ENCODE data around the gene SPATA31D4. TPM values are rescaled to one million over a fixed set of nuclear protein-coding genes. Genes with fewer than 3 reads are reported as not detected.

Gene SPATA31D4
- total RNA-seq, 1 experiment from 2014 or later, result not detected

DNA sequence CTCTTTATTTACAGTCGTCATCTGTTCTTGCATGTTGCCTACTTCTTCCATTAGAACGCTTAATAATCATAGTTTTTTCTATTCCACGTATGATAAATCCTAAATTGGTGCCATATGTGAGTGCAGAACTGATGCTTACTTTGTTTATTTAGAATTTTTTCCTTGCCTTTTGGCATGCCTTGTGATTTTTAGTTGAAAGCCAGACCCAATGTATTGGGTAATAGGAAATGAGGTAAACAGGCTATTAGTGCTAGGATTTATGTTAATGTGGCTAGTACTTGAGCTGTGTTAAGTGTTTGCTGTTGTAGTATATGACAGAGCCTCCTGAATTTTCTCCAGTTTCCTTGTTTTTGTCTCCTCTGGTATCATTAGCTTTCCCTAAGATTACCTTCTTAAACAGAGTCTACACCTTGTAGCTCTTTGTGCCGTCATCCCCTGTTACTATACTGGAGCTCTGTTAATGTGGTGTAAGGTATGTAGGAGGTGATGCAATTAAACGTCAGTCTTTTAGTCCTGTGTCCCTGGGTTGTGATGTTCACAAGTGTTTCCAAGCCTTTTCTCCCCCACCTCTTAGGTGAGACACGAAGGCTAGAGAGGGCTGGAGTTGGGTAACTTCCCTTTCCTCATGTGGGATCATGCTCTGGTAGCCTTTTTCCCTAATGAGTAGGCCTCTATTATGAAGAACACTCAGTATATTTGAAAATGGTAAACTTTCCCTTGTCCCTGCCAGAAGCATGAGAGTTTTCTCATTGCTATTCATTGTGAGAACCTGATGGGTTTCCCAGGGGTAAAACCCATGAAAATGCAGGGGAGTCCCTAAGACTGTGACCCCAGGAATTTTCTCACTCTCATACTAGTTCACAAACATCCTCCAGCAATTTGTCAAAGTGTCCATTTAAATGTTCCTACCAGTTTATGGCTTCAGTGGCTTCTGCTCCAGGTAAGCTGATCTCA lies 36.3 kb downstream of the SPATA31D4 start:
- DNase-seq (ENCODE audit: low spot score), result no peak

DNA sequence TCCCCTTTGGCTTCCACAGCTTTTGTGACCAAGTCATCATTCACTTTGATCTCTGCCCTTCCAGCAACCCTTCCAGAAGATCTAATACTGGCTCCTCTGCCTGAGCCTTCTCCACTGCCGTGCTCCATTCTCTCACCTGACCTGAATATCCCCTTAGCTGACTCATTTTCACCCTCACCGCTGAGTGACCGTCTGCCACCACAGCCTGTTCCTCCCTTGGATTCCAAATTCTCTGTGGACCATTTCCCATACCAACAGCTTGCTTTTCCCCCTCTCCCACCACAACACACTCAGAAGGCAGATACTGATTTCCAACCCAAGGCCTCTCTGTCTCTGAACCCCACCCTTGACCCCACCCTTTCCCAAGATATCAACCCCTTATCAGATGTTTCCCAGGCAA lies 39.8 kb downstream of the SPATA31D4 start:
- DNase-seq (ENCODE audit: low spot score), result no peak

DNA sequence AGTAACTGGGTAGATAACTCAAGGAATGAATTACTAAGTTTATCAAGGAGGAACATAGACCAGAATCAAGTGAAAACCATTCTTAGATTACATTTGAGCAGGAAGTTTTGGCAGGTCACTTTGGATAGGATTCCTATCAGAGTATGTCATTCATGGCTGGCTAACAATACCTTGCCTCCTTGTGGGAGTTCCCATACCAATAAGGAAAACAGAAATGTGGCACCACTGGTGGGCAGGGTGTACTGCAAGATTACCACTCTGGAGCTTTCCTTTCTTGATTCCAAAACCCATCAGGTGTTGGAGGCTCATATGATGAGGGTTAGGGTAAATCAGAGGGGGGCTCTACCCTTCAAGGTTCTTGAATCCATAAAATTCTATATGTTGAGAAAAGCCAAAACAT lies 41.7 kb downstream of the SPATA31D4 start:
- no peak for DNase-seq (ENCODE audit: low spot score)

DNA sequence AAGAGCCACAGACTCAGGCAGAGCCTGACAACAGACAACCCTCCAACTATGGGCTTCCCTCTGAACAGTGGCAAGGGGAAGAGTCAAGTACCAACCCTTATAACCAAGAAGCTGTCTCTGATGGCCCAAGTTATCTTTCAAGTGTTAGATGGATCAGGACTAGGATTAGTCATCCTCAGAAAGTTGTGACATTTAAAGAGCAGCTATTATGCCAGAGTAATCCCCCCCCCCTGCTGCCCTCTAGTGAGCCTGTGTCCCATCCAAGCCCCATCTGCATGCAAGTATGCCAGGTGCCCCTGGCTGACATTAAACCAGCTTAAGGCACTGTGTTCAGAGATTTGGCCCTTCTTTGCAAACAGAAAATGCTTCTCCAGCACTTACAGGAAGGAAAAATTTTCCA lies 43.5 kb downstream of the SPATA31D4 start:
- DNase-seq (ENCODE audit: low spot score), result no peak

DNA sequence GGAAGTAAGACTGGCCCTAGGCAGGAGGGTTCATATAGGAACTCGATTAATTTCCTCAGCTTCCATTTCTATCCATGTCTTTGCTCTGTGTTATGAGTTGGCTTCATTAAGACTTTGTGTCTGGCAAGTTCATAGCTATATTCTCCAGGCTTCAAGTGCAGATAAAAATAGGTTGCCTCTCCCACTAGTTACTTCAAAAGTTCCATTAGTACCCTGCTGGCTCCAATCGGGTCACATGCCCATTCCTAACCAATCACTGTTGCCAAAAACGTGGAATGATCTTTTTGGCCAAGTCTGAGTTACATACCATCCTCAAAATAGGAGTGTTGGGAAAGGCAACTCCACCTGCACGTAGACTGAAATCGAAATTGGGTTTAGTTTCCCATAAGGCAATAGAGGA lies 46.5 kb downstream of the SPATA31D4 start:
- no peak for DNase-seq (ENCODE audit: low spot score)

DNA sequence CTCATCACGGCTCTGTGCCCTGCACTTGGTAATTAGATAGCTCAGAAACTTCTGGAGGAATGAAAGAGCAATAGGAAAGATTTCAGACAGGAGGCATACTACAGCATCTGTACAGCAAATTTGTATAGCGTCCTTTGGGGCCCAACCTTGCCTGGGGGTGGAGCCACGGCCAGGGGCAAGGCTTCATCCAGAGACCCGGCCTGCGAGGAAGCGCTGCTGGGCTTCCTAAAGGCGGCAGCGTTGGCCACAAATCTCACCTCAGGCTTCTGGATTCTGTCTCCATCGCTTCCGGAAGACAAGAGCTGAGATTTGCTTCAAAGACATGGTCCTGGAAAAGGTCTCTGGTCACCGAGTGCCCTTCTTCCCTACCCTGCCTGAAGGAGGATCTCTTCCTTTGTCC lies 48.1 kb downstream of the SPATA31D4 start:
- no peak for DNase-seq (ENCODE audit: low spot score)

DNA sequence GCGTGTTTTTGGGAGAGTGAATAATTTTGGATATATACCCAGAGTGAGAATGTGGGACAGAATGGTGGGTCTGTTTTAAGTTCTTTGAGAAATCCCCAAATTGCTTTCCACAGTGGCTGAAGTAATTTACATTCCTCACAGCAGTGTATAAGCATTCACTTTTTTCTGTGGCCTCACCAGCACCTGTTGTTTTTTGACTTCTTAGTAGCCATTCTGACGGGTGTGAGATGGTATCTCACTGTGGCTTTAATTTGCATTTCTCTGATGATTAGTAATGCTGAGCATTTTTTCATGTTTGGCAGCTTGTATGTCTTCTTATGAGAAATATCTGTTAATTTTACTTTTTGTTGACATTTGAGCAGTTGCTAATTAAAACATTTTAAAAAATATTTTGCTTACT lies 51.0 kb downstream of the SPATA31D4 start:
- no peak for DNase-seq (ENCODE audit: low spot score)

GRCh38 chr9:81980568-81980967 lies 52.3 kb downstream of the SPATA31D4 start:
- no peak for DNase-seq (ENCODE audit: low spot score)

DNA sequence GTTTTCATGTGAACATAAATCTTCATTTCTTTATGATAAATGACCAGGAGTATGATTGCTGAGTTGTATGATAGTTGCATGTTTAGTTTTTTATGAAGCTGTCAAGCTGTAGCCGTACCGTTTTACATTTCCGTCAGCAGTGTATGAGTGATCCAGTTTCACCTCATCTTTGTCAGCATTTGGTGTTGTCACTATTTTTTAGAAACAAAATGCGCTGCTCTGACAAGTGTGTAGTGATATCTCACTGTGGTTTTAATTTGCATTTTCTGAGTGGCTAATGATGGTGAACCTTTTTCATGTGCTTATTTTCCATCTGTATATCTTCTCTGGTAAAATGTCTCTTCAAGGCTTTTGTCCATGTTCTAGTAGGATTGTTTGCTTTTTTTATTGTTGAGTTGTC lies 53.7 kb downstream of the SPATA31D4 start:
- DNase-seq (ENCODE audit: low spot score), result no peak

Small RNAs within 50 kb of the gene (small RNA-seq; reads per million reads assigned to genes)
- gene RF00189 (not detected), gene RNA5SP287 (not detected)

Other genes with a start within 250 kb of the SPATA31D4 start
- 79.0 and 82.1 TPM in 2 replicates for gene TLE1, start 238.9 kb upstream of the SPATA31D4 start, total RNA-seq (2014; rRNA removed; shearing (Covaris generic))
- gene SPATA31D3, start 15.1 kb downstream of the SPATA31D4 start, total RNA-seq (2014; rRNA removed; shearing (Covaris generic)), result not detected in 2 replicates
- not detected in 2 replicates for gene SPATA31D1, start 60.3 kb downstream of the SPATA31D4 start, total RNA-seq (2014; rRNA removed; shearing (Covaris generic))

All from HT-29 (cell line).